Fibroblast of the conjunctiva (primary cell): ENCODE results near the gene NAT16.

Experiments used
- DNase-seq: peaks from one replicate; pipeline ENCODE4 v3.0.0-alpha.2; 2010; ENCODE audit warnings: low read depth

NAT16 gene

DNA sequence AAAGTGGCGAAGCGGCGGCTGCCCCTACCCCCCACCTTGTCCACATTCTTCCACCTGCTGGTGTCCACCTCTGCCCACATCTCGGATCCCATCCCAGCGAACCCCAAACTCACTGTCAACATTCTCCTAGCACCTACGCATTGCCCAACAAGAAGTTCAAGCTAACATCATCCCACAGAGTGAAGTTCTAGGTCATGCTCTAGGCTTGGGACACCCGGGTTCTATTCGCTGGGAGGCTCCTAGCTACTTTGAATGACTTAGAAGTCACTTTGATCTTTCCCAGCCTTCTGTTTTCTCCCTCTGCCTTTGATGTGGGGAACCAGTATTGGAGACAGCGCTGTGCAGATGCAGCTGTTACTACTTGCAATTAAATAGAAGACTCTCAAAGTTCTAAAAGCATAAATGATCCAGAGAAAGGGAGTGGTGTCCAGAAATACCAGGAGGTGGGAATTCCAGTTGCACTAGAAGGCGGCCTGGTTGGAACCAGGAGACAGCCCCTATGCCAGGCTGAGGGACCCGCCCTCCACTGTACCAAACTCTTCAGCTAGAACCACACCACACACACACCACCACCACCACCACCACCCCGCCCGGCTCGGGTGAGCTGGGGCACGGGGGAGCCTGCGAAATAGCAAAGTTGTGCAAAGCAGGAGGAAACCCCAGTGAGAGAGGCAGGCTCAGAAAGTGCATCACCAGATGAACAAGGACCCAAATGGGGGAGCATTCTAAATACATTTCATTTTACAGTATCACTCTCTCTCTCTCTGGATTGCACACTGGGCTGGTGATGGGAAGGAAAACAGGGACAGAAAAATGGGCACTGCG is 9.3 kb downstream of the NAT16 start:
- DNase-seq, result no peak

DNA sequence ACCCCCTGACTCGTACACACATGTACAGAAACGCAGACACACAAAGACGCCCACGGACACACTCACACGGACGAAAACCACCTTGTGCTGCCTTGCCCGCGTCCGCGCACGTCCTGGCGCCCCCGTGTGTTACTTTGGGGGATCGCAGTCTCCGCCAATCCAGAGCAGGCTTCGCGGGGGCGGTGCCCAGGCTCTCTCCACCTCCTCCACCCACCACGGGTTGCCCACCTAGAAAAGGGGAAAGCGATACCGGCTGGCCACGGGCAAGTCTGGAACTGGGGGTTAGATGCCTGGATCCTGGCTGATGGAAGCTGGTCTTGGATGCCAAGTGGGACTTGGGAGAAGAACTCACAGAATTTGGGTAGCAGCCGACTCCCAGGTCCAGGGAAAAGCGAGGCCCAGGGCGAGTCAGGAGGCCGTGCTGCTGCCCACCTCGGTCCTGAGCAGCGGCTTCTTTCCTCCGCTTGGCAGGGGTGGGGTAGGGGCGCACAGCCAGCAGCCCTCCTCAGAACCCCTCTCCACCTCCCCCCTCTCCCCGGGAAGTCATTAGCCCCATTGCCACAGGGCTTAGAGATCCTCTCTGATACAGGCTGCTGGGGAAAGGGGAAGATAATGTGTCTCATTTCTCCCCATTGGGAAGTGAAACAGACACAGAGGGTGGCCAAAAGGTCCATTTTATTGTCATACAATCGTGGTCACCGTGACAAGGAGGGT is 10.1 kb downstream of the NAT16 start:
- DNase-seq, result no peak

DNA sequence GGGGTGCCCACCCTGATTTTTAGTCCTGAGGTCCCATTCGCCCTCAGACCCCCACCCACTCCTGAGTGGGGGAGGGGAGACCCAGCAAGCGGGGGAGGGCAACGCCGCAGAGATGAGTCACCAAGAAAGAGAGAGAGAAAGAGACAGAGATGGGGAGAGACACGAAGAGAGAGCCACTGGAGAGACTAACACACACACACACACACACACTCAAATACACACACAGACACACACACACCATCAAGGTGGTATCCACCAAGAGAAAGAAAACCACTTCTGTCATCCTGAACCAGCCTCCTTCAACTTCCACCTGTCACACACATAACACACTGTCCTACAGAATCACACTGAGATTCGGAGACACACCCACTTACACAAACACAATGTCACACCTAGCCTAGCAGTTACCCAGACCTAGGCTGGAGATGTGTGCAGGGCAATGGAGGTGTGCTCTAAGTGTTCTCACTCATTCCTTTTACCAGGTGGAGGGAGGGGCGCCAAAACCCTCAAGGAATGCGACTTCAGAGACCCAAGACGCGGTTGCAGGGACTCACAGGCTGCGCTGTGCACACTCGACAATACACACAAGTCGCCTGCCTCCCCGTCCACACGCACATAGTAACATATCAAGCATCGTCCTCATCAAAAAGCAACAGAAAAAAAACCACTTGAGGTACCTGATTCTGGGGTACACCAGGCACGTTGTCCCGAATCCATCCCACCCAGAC is 10.8 kb downstream of the NAT16 start:
- DNase-seq, result no peak

DNA sequence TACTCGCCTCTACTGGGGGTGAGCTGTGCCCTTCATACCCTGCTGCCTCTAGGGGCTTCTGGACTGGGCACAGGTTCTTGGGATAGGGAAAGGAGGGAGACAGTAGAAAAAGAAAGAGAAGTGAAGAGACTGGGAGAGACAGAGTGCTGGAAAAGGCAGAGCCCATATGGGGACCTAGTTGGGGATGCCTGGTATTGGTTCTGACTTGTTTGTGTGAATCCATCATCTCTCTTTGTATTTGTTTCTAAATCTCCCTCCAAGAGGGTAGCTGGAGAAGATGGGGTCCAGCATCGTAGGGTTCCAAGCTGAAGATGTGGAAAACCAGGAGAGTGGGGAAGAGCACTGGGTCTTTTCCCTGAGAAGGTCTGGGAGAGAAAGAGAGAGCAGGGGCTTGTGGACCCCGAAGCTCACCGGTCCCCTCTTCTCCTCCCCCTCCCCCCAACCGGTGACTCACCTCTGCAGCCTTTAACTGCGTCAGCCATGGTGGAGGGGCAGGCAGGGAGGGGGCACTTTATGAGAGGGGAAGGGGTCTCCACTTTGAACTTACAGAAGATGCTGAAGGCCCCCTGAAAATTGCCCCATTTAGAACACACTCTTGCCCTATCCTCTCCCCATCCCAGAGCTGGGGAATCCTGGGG is 11.6 kb downstream of the NAT16 start:
- DNase-seq, result no peak

DNA sequence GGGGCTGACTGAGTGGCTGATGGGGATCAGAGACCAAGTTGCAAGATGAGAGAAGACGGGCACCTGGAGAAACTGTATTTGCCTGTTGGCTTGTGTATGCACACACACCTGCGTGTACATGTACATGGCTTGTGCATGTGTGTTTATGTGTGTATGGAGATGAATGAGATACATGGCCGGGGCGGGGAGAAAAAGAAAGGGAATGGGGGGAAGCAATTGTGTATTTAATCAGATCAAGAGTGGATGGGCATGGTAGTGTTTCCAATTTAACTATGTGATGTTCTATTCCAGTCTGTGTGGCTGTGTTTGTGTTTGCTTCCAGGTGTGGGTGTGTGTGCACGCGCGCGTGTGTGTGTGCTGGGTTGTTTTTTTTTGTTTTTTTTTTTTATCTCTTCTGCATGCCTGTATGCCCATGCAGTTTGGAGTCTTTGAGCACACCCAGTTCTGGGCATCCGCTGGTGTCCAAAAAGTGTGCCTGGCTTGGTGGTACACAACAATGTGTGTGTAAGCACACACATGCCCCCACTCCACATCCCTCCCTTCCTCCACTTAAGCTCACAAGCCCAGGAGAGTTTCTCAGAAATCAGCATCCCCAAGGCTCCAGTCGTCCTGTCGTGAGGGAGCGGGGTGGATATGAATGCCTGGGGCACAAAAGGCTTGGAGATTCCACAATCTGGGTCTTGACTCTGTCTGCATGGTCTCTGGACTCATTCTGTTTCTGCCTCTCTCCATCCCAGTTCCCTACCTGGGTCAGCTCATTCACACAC is 12.3 kb downstream of the NAT16 start:
- no peak for DNase-seq

DNA sequence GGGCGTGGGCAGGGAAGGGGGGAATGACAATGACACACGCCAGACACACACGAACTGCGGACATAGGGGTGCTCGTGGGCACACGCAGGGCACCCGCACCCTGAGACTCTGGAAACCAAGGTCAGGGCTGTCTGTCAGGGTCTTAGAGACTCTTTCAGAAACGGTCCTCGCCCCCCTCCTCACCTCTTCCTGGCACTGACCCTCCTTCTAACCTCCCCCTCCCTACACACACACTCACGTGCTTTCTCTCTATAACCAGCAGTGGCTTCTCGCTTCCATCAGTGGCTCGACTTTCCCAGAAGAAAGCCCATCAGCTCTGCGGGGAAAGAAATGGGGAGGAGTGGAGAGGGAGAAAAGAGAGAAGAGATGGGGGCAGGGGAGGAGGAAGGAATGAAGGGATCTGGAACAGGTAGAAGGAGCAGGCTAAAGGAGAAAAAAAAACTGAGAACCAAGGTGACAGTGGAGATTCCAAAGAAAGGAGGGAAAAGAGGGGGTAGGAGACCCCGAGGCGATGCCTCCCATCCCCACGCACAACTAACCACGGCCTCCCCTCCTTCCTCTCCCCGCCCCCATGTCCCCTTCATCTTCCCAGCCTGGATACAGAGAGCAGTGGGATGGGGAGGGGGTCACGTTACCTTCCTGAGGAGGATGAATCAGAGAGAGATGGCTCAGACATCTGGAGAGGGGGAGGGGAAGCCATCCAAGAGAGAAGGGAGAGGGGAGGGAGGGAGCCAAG is 13.0 kb downstream of the NAT16 start:
- no peak for DNase-seq

DNA sequence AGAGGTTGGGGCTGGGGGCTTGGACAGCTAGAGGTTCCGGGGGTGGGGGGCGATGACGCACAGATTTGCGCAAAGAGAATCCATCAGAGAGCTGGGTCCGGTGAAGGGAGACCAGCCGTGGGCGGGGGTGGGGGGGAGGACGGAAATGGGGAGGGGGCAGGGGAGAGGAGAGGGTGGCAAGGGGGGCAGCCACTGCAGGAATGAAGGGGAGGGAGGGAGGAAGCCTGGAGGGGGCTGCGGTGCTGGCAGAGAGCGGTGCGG is 13.5 kb downstream of the NAT16 start:
- no peak for DNase-seq

DNA sequence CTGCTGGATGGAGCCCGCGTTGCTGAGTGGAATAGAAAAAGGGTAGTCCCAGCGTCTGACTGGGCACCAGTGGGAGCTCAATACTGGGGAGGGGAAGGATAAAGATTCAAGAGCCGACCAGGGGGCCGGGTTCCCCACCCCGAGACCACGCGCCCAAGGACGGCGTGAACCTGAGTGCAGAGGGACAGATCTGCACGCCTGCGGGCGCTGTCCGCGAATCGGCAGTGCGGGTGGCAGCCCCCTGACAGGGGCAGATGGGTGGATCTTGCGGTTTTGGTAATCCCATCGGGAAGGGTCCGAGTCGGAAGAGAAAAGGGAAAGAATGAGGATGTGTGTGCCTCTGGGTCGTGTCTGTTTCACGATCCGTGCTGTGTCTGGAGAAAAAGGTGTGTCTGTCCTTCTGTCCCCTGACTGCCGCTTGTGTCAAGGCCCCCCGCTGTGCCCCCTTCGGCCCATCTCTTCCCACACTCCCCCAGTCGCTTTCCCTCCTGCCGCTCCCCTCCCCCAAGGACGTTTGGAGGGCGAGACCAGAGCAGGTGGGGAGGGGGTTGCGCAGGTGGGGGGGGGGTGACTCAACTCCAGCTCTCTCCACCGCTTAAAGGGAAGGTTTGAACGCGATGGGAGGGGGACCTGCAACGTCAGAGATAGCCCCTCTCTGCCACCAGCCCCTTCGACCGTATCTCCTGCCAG is 14.0 kb downstream of the NAT16 start:
- no peak for DNase-seq

DNA sequence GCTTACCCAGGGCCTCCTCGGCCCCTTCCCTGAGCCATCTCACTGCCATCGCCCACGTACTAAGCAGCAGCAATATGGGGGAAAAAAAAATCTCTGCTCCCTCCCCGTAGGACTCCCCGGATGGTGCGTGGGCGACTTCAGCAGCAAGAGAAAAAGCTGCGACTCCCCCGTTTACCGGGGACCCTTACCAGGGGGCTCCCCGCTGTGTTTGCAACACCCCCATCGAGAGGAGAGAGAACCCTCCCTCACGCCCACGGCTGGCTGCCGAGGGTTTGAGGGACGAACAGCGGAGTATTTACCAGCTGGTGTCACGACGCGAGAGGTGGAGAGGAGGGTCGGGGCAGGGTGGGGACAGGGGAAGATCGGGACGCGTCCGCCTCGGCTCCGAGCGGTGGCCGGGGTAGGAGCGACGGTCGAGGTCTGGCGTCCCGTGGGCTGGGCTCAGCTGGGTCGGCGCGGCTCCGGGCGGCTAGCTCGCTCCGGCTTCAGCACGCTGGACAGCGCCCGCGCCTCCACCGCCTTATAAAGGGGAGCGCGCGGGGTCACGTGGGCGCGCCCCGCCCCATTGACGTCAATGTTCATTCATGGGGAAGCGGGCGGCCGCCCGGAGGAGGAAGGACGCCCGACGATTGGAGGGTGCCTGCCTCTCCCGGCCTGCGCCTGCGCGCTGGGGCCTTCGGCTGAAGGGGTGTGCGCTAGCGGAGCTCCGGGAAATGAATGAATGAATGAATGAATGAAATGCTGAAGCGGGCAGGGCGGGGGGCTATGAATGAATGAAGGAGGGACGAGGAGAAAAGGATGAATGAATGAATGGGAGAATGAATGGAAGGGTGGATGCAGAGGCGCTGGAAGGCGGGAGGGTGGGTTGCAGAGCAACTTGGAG is 14.8 kb downstream of the NAT16 start, which contains the start of gene VGF:
TSS of gene VGF (minus strand) at position 495 of the 883 bp plus-strand sequence. CDS start 726 bp downstream, outside the sequence.
- peak; percentile 85 for DNase-seq

DNA sequence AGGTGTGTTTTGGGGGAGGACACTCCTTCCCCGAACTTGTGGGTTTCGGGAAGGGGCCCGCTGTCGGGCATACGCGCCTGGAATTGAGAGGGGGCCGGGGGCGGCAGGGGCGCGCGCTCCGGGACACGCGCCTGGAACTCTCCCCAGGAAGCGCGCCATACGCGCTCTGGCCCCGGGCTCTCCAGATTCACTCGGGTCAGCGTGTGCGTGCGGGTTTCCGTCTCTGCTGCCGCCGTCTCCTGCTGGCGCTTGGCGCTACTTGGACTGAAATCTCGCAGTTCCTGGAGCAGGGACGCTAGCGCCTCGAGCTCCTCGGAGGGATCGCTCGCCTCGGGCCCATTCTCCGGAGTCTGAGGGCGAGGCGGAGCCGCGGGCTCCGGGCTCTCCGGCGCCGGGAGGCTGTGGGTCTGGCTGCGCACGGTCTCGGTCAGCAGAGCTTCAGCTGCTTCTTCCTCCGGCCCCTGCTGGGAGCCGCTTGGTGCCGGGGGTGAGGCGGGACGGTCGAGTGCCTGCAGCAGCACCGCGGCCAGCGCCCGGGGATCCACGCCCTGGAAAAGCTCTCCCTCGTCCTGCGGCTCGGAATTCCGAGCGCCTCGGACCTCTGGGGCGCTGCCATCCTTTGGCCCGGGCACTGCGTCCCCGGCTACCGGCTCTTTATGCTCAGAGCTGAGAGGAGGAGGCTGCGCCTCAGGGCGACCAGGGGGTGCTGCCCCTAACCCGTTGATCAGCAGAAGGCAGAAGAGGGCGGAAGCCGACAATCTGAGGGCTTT is 15.8 kb downstream of the NAT16 start:
- no peak for DNase-seq

DNA sequence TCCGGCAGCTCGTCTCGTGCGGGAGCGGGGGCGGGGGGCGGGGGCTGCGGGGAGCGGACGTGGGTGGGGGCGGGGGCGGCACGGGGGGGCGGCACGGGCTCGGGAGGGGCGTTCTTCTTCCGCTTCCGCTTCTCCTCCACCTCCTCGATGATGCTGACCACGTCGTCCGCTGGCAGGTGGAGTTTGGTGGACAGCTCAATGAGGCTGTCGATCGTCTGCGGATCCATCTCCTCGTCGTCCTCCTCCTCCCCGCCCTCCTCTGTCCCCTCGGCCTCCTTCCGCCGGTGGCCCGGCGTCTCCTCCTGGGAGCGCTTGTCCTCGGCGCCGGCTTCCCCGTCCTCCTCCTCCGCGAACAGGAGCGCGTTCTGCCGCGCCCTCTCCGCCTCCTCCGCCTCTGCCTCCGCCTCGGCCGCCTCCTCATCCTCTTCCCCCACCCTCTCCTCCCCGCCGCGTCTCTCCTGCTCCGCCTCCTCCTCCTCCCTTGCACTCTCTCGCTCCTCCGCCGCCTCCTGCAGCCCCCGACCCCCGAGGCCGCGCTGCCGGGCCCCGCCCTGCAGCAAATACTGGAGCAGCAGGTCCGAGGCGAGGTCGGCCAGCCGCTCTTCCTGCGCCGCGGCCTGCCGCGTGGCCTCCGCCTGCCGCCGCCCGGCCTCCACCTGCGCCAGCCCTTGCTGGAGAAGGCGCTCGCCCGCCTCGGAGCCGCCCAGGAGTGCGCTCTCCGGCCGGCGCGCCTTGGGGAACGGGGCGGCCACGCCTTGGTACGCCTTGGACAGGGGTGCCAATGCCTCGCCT is 16.6 kb downstream of the NAT16 start:
- DNase-seq, result no peak

DNA sequence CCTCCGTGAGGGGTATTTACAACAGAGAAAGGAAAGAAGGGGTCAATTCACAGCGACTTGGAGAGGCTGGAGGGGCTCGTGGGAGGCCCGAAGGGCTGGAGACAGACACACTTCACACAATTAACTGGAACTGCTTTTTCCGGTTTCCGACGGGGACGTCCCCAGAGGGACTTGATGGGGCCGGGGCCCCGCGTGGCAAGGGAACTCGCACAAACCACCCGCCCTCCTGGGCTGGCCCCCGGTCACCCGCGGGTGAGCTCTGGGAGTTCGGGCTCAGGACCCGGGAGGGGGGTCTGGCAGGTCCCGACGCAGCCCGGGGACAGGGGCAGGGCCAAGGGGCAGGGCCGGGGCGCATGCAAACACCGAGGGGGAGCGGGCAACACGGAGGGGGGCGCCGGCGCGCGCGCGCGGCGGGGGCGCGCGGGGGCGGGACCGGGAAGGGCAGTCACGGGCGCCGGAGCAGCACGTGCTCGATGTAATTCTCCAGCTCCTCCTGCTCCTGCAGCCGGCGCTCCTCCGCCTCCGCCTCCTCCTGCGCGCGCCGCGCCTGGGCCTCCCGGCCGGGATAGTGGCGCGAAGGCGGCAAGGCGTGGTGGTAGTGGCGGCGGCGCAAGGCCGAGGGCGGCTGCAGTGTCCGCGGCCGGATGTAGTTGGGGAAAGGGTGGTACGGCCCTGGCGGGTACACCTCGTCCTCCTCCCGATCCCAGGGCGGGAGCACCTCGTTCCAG is 17.4 kb downstream of the NAT16 start:
- DNase-seq, result no peak

DNA sequence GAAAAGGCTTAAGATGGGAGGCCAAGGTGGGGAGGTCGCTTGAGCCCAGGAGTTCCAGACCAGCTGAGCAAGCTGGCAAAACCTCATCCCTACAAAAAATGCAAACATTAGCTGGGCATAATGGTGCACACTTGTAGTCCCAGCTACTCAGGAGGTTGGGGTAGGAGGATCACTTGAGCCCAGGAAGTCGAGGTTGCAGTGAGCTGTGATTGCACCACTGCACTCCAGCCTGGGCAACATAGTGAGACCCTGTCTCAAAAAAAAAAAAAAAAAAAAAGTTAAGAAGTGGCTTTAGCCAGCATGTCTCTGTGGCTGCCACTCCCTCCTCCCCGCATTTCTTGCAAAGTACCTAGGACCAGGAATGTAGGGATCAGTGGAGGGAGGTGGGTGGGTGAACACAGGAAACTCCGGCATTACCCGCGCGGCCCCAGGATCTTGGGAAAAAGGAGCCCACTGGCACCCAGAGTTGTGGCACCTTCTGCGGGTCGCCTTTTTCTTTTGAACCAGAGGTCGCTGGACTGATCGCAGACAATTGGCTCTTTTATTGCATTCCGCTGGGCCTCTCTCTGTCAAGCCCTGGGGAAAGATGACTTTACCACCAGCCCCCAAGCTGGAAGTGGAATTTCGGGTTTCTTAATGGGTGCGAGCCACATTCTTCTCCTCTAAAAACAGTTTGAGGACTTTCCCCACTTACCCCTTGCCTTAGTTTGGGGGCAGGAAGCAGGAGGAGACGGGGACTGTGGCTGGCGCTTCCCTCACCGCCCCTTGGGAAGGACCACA is 18.2 kb downstream of the NAT16 start:
- DNase-seq, result no peak

DNA sequence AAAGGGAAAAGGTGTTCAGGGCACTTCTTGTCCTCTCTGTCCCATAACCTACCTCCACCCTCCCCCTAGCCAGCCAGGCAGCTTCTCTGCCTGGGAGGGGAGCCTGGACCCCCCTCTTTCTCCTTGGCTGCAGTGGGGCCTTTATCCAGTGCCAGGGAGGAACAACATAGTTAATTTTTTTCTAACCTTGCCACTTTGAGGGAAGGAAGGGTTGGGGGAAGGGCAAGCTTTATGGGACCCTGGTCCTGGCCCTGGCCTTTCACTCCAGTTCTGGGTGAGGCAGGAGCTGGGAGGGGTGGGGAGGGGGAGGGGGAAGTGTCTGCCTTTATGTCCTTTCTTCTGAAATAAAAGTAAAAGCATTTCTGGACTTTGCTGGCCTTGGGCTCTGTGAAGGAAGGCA is 19.2 kb downstream of the NAT16 start:
- no peak for DNase-seq

DNA sequence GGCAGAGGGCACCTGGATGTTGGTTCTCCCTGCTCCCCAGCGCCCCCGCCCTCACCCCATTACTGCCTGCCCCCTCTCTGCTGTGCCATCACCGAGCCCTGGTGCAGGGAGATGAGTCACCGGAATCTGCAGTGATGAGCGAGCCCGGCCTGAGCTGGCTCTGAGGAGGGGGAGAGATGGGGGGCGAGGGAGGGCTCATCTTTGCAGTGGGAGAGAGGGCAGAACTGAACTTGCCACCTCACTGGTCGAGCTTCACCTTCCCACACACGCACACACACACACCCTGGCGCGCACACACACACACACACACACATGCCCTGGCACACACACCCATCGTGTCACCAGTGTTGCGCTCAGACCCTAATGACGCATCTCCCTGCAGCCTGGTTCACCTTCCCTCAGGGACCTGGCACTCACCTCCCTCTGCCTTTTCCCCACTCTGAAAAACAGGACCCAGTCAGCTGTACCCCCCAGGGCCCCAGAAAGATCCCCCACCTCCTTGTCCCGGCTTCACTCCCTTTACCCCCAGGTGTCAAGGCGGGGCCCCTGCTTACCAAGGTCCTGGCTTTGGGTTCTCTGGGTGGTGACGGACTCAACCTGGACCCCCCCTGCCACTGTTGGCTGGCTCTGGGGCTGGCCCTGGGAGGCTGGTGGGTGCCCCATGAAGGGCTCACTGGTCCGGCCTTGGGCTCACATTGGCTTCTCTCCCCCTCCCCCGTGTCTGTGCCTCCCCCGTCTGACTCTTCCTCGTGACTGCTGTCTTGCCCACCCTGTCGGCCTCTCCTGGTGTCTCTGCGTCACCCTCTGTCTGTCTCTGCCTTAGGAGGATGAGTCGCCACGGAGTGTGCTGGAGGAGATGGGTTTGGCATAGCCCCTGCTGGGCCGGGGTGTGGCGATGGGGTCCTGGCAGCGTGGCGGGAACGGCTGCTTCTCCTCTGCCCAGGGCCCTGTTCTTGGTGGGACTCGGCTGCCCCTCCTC is 20.1 kb downstream of the NAT16 start:
- DNase-seq, result no peak
